Endothelial cell of umbilical vein (primary cell): Measurements from ENCODE around the gene TMOD1. TPM values are rescaled to one million over a fixed set of nuclear protein-coding genes. Genes with fewer than 3 reads are reported as not detected.

Experiments
- BruUV-seq: library from RNA; stranded (reverse); fragments of 400-500 nt; replicated peaks from 2 replicates; lab custom pipeline; 2021; lab: Mats Ljungman, UMichigan
- CTCF ChIA-PET: fragments of 300-600, 350-600 bp; sonication (Branson Sonifier 250); formaldehyde crosslinking; loops from one replicate; lab custom pipeline; 2021; ENCODE audit warnings: antibody characterized with exemption, inconsistent platforms; lab: Charles Lee
- POLR2A ChIA-PET: fragments of 300-600, 350-600 bp; sonication (Branson Sonifier 250); formaldehyde crosslinking; loops from one replicate; lab custom pipeline; 2021; ENCODE audit warnings: antibody characterized with exemption, inconsistent platforms; lab: Charles Lee
- DNase-seq: peaks from one replicate; pipeline ENCODE4 v3.0.0-alpha.2; 2011; ENCODE audit warnings: low read depth, low spot score
- FAIRE-seq: peaks from 2 replicates; lab custom pipeline; 2011; peaks lifted over from hg19 to GRCh38; lab: Jason Lieb, UNC
- H2AFZ ChIP-seq: 2 replicates; pipeline ENCODE4 v1.6.0; 2012; ENCODE audit warnings: low read depth, low read length, control low read depth, inconsistent platforms
- H3K27ac ChIP-seq: 2 replicates; pipeline ENCODE4 v1.5.1; 2011; ENCODE audit warnings: low read depth, mild to moderate bottlenecking, control low read depth, low read length, moderate library complexity; ENCODE audit not compliant: insufficient read depth
- H3K27me3 ChIP-seq, 2 experiments: 2 replicates each; pipeline versions ENCODE4 v1.6.0 to v1.6.1; 2011; ENCODE audit warnings: low read length in 2 of 2, mixed read lengths in 1 of 2; ENCODE audit not compliant: control insufficient read depth in 2 of 2, insufficient read depth in 2 of 2
- H3K36me3 ChIP-seq, 2 experiments: 2 replicates in 1 of 2; 3 replicates in 1 of 2; pipeline ENCODE4 v1.5.1; 2011; ENCODE audit warnings: low read length in 2 of 2, mild to moderate bottlenecking in 1 of 2, moderate library complexity in 1 of 2; ENCODE audit not compliant: control insufficient read depth in 2 of 2, insufficient read depth in 2 of 2; ENCODE audit errors: extremely low read depth in 1 of 2
- H3K4me1 ChIP-seq: 3 replicates; pipeline ENCODE4 v1.5.1; 2011; ENCODE audit warnings: mild to moderate bottlenecking, low read length; ENCODE audit not compliant: control insufficient read depth, insufficient read depth; ENCODE audit errors: extremely low read depth
- H3K4me2 ChIP-seq: 2 replicates; pipeline ENCODE4 v1.6.1; 2011; ENCODE audit warnings: low read length, control low read depth, mixed read lengths; ENCODE audit not compliant: insufficient read depth
- H3K4me3 ChIP-seq, 3 experiments: fragments of 200-600 bp in 1 of 3; sonication (generic), shearing (Covaris generic) in 1 of 3; replicated peaks in 1 of 3; 2 replicates each; pipeline ENCODE4 v1.5.1; 2011 to 2016; ENCODE audit warnings: control low read depth in 3 of 3, low read length in 3 of 3, mild to moderate bottlenecking in 2 of 3, inconsistent platforms in 1 of 3, low read depth in 1 of 3, moderate library complexity in 1 of 3; ENCODE audit not compliant: insufficient read depth in 1 of 3
- H3K79me2 ChIP-seq: 2 replicates; pipeline ENCODE4 v1.6.0; 2012; ENCODE audit warnings: low read length, inconsistent platforms; ENCODE audit not compliant: control insufficient read depth, insufficient read depth
- H3K9ac ChIP-seq: replicated peaks from 2 replicates; pipeline ENCODE3; 2011; ENCODE audit warnings: low read length, control low read depth; ENCODE audit not compliant: insufficient read depth; ENCODE audit errors: extremely low read depth
- H3K9me1 ChIP-seq: replicated peaks from 3 replicates; pipeline ENCODE4 v1.6.0; 2011; ENCODE audit warnings: mild to moderate bottlenecking, low read length; ENCODE audit not compliant: control insufficient read depth, insufficient read depth; ENCODE audit errors: extremely low read depth
- H3K9me3 ChIP-seq: replicated peaks from 2 replicates; pipeline ENCODE4 v1.5.1; 2012; ENCODE audit warnings: low read length, inconsistent platforms; ENCODE audit not compliant: control insufficient read depth, insufficient read depth
- H4K20me1 ChIP-seq: replicated peaks from 2 replicates; pipeline ENCODE3; 2011; ENCODE audit warnings: mild to moderate bottlenecking, low read length; ENCODE audit not compliant: control insufficient read depth, insufficient read depth; ENCODE audit errors: extremely low read depth
- EZH2 ChIP-seq: IDR thresholded peaks from 2 replicates; pipeline ENCODE4 v1.6.1; 2012; ENCODE audit warnings: borderline replicate concordance, low read depth, mild to moderate bottlenecking, moderate library complexity, low read length, inconsistent platforms; ENCODE audit not compliant: severe bottlenecking
- FOS ChIP-seq: IDR thresholded peaks from 2 replicates; pipeline ENCODE4 v1.6.1; 2011; ENCODE audit warnings: mild to moderate bottlenecking, low read length, moderate library complexity, borderline replicate concordance; ENCODE audit not compliant: insufficient read depth
- GATA2 ChIP-seq: IDR thresholded peaks from 2 replicates; pipeline ENCODE4 v1.7.0; 2011; ENCODE audit warnings: low read depth, mild to moderate bottlenecking, moderate library complexity, mixed read lengths, low read length; ENCODE audit not compliant: insufficient read length, insufficient read depth
- JUN ChIP-seq: IDR thresholded peaks from 2 replicates; pipeline ENCODE4 v1.6.1; 2011; ENCODE audit warnings: borderline replicate concordance, low read depth; ENCODE audit not compliant: insufficient read length, insufficient read depth
- MYC ChIP-seq: IDR thresholded peaks from one replicate; pipeline ENCODE4 v1.6.1; 2011; ENCODE audit warnings: mild to moderate bottlenecking, low read depth, low read length
- POLR2A ChIP-seq: IDR thresholded peaks from 2 replicates; pipeline ENCODE4 v1.6.1; 2012; ENCODE audit warnings: low read depth, mild to moderate bottlenecking, control low read depth, low read length
- POLR2AphosphoS5 ChIP-seq: IDR thresholded peaks from 2 replicates; pipeline ENCODE4 v1.6.1; 2012; ENCODE audit warnings: low read depth, mild to moderate bottlenecking, control low read depth, low read length, moderate library complexity; ENCODE audit not compliant: insufficient read depth
- dilution Hi-C: fragments of 300-500 bp; cut with MboI; formaldehyde crosslinking; loops from one replicate; pipeline ENCODE4 v1.15.0; 2019; ENCODE audit warnings: low sequenced_read_pairs; ENCODE audit not compliant: extremely low pct_ligation_motif_present
- intact Hi-C: fragments of 100-400 bp; cut with micrococcal nuclease; formaldehyde crosslinking; loops from one replicate; pipeline ENCODE4 v1.10.0; 2022
- polyA plus RNA-seq, 4 experiments: library from polyadenylated mRNA; depleted of rRNA in 3 of 4; stranded (reverse) in 3 of 4; unstranded in 1 of 4; fragments of >200 nt; gene quantifications; 2 replicates each; pipeline versions ENCODE4 v1.2.1 to v1.2.3, GENCODE V29; 2011 to 2012; ENCODE audit warnings: missing spikeins in 1 of 4
- total RNA-seq: library from RNA; stranded (reverse); gene quantifications from 2 replicates; pipeline ENCODE4 v1.2.3, GENCODE V29; 2021
- TF ChIP-seq, protein P1 (sequence below): IDR thresholded peaks from 2 replicates; pipeline ENCODE4 v1.6.1; 2011; ENCODE audit not compliant: insufficient read depth, insufficient read length
- TF ChIP-seq, protein P2 (sequence below), 2 donors: IDR thresholded peaks; 1 replicate in 1 of 2; 2 replicates in 1 of 2; pipeline ENCODE4 v1.5.1; 2011; ENCODE audit warnings: low read length in 2 of 2, mild to moderate bottlenecking in 2 of 2, moderate library complexity in 2 of 2, control low read depth in 1 of 2, inconsistent platforms in 1 of 2, low read depth in 1 of 2; ENCODE audit not compliant: insufficient read depth in 1 of 2; ENCODE audit errors: extremely low read depth in 1 of 2

Gene TMOD1
- total and polyA plus RNA-seq, 2 donors (not counting 3 experiments of a cell fraction or from before 2014, with no cell fraction given): 0.26 to 1.4 TPM

DNA sequence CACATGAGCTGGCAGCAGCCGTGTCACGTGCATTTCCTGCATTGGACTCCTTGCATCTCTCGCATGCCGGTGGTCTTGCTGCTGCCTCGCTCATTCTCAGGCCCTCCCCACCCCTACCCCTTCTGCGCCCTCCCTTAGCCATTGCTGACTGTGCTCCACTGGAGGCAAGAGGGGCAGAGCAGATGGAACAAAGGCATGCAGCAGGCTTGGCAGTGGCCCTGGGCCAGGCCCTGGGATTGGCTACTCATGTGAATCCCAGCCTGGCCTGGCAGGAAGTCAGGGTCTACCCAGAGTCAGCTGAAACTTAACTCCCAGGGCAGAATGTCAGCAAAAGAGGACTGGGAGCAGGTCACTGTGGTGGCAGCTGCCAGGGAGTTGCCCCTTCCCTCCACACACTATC lies 69.4 kb downstream of the TMOD1 start:
- Histone ChIP-seq H3K27me3 (peaks cover 3 to 13% of the 10 kb centered on the region in 2 experiments), H3K9me3 (no peaks in the 10 kb centered on the region), H3K27ac (no peak overlapping the region), H4K20me1 (no peaks in the 10 kb centered on the region), H3K9me1 (no peaks in the 10 kb centered on the region), H3K4me3 (no peak overlapping the region), H3K4me1 (no peaks in the 10 kb centered on the region), H3K4me2 (no peak overlapping the region), H2AFZ (no peak overlapping the region), H3K9ac (no peak overlapping the region), H3K36me3 (no peaks in the 10 kb centered on the region), H3K79me2 (no peaks in the 10 kb centered on the region)
- DNase-seq (no peak), FAIRE-seq (no peak)
- intact Hi-C loops: no loop called here
- dilution Hi-C loops: no loop called here
- no peak for TF ChIP-seq FOS
- TF ChIP-seq POLR2AphosphoS5: no peak
- no peak for TF ChIP-seq EZH2
- TF ChIP-seq, protein P1, sequence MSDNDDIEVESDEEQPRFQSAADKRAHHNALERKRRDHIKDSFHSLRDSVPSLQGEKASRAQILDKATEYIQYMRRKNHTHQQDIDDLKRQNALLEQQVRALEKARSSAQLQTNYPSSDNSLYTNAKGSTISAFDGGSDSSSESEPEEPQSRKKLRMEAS: no peak
- TF ChIP-seq JUN: no peak
- TF ChIP-seq, protein P2, sequence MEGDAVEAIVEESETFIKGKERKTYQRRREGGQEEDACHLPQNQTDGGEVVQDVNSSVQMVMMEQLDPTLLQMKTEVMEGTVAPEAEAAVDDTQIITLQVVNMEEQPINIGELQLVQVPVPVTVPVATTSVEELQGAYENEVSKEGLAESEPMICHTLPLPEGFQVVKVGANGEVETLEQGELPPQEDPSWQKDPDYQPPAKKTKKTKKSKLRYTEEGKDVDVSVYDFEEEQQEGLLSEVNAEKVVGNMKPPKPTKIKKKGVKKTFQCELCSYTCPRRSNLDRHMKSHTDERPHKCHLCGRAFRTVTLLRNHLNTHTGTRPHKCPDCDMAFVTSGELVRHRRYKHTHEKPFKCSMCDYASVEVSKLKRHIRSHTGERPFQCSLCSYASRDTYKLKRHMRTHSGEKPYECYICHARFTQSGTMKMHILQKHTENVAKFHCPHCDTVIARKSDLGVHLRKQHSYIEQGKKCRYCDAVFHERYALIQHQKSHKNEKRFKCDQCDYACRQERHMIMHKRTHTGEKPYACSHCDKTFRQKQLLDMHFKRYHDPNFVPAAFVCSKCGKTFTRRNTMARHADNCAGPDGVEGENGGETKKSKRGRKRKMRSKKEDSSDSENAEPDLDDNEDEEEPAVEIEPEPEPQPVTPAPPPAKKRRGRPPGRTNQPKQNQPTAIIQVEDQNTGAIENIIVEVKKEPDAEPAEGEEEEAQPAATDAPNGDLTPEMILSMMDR (IDR thresholded peaks at IDR 0.05; ENCODE audit: extremely low read depth in 1 of 2, insufficient read depth in 1 of 2, low read depth in 1 of 2, low read length in 2 of 2): no peak
- no peak for TF ChIP-seq GATA2
- no peak for TF ChIP-seq MYC
- TF ChIP-seq POLR2A: no peak
- no TSS peak for BruUV-seq
- ChIA-PET POLR2A (no interaction called here), CTCF (interaction anchor here (1.1 kb wide), 1 partner anchor 28 kb away, joined by 4 read pairs; no protein-coding TSS in a partner anchor)
